ENCODE results near the gene INSC. TPM values are rescaled to one million over a fixed set of nuclear protein-coding genes. Genes with fewer than 3 reads are reported as not detected.

The INSC gene
- total RNA-seq, 1 experiment from 2014 or later: 0.17 TPM

- no peaks in the 10 kb centered on the region for H3K9me3 ChIP-seq (ENCODE audit: control insufficient read depth in 1 of 2, insufficient read depth in 1 of 2, low read depth in 1 of 2, low read length in 2 of 2)
- H4K20me1 ChIP-seq (ENCODE audit: insufficient read depth): no peaks in the 10 kb centered on the region
- no peaks in the 10 kb centered on the region; a peak in 1 of 4 replicates for H3K4me1 ChIP-seq (ENCODE audit: control insufficient read depth in 1 of 2, insufficient read depth in 2 of 2, low read length in 2 of 2)
- H3K4me3 ChIP-seq (replicated peaks in 1 of 2; ENCODE audit: low read depth in 1 of 2, low read length in 2 of 2): no peak overlapping the region
- no peaks in the 10 kb centered on the region for H3K36me3 ChIP-seq (ENCODE audit: control insufficient read depth in 1 of 2, insufficient read depth in 2 of 2, low read length in 2 of 2)
- BruUV-seq (replicated peaks): no TSS peak
- no peaks in the 10 kb centered on the region for H3K9me2 ChIP-seq (ENCODE audit: insufficient read depth)
- no peak overlapping the region for H2AFZ ChIP-seq (ENCODE audit: low read depth, low read length, poor library complexity, severe bottlenecking)
- ChIA-PET CTCF (interaction anchor here (1.0 to 1.2 kb wide), 2 partner anchors 99 to 291 kb away, joined by 3 read pairs; no protein-coding TSS in a partner anchor), POLR2A (interaction anchor here (0.5 kb wide), 1 partner anchor 12 kb away, joined by 3 read pairs; no protein-coding TSS in a partner anchor), RAD21 (ENCODE audit: low non-redundant PET in 1 of 2, low total read pairs in 2 of 2, uncharacterized antibody in 2 of 2, unreplicated experiment in 2 of 2) (no interaction called here)
- H3K9ac ChIP-seq (ENCODE audit: low read length): no peak overlapping the region
- H3K27me3 ChIP-seq (ENCODE audit: insufficient read depth, low read length): no peaks in the 10 kb centered on the region
- no peak overlapping the region for H3K4me2 ChIP-seq (ENCODE audit: low read length)
- TF ChIP-seq TCF7L2 (IDR thresholded peaks at IDR 0.05; ENCODE audit: borderline replicate concordance, extremely low read depth, insufficient read depth, insufficient read length) (no peak), CBX3 (IDR thresholded peaks at IDR 0.05; ENCODE audit: low read depth) (no peak), ELF1 (IDR thresholded peaks at IDR 0.05; ENCODE audit: borderline replicate concordance, low read depth) (no peak), SP1 (IDR thresholded peaks at IDR 0.05; ENCODE audit: low read depth) (no peak), ZFX (IDR thresholded peaks at IDR 0.05) (no peak), EZH2phosphoT487 (IDR thresholded peaks at IDR 0.05; ENCODE audit: borderline replicate concordance) (no peak), REST (IDR thresholded peaks at IDR 0.05; ENCODE audit: low read depth) (no peak), EZH2 (IDR thresholded peaks at IDR 0.05) (no peak)
- TF ChIP-seq, protein P1, sequence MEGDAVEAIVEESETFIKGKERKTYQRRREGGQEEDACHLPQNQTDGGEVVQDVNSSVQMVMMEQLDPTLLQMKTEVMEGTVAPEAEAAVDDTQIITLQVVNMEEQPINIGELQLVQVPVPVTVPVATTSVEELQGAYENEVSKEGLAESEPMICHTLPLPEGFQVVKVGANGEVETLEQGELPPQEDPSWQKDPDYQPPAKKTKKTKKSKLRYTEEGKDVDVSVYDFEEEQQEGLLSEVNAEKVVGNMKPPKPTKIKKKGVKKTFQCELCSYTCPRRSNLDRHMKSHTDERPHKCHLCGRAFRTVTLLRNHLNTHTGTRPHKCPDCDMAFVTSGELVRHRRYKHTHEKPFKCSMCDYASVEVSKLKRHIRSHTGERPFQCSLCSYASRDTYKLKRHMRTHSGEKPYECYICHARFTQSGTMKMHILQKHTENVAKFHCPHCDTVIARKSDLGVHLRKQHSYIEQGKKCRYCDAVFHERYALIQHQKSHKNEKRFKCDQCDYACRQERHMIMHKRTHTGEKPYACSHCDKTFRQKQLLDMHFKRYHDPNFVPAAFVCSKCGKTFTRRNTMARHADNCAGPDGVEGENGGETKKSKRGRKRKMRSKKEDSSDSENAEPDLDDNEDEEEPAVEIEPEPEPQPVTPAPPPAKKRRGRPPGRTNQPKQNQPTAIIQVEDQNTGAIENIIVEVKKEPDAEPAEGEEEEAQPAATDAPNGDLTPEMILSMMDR (IDR thresholded peaks at IDR 0.05 in 2 of 3, conservative IDR thresholded peaks at IDR 0.05 in 1 of 3; ENCODE audit: borderline replicate concordance in 1 of 3, insufficient read depth in 1 of 3, low read depth in 2 of 3, low read length in 2 of 3): no peak
- intact Hi-C loops (cut with micrococcal nuclease): no loop called here
- H3K79me2 ChIP-seq (ENCODE audit: insufficient read depth, low read length): no peaks in the 10 kb centered on the region
- no peak for DNase-seq (ENCODE audit: low read depth, low spot score)
- no peak for ATAC-seq
- no peak overlapping the region for H3K27ac ChIP-seq (ENCODE audit: low read depth, low read length)
Measured at GRCh38 chr11:15199693-15200092, 85.0 kb downstream of the INSC start.

All from HCT116 (cell line).